Measurements from ENCODE around the gene ASXL2.
"Not testable (repeated sequence)": the region's sequence is repeated elsewhere in the genome, so short reads cannot be mapped to it uniquely, and the experiment has no call there.

Gene ASXL2

GRCh38 chr2:25711675-25712354 lies 166.5 kb downstream of the ASXL2 start:
- no peak overlapping the region for H3K4me3 ChIP-seq (ENCODE audit: control insufficient read depth, low read depth, low read length)
- no peak for TF ChIP-seq CTCF (IDR thresholded peaks at IDR 0.05; ENCODE audit: control insufficient read depth, insufficient read depth, low read depth, low read length, missing control alignments)
- DNase-seq (ENCODE audit: low read depth), result no peak

GRCh38 chr2:25710750-25711149 lies 167.5 kb downstream of the ASXL2 start:
- no peak for DNase-seq (ENCODE audit: low read depth)
- no peak for TF ChIP-seq CTCF (IDR thresholded peaks at IDR 0.05; ENCODE audit: control insufficient read depth, insufficient read depth, low read depth, low read length, missing control alignments)
- H3K4me3 ChIP-seq (ENCODE audit: control insufficient read depth, low read depth, low read length), result no peak overlapping the region

- no peak for TF ChIP-seq CTCF (IDR thresholded peaks at IDR 0.05; ENCODE audit: control insufficient read depth, insufficient read depth, low read depth, low read length, missing control alignments)
- no peak for DNase-seq (ENCODE audit: low read depth)
- H3K4me3 ChIP-seq (ENCODE audit: control insufficient read depth, low read depth, low read length), result no peak overlapping the region
Measured at GRCh38 chr2:25709349-25709748, 168.9 kb downstream of the ASXL2 start.

- DNase-seq (ENCODE audit: low read depth), result no peak
Measured at GRCh38 chr2:25707927-25708590, 170.2 kb downstream of the ASXL2 start.

GRCh38 chr2:25705575-25705974 lies 172.7 kb downstream of the ASXL2 start:
- DNase-seq (ENCODE audit: low read depth); H3K4me3 ChIP-seq (ENCODE audit: control insufficient read depth, low read depth, low read length): not testable (repeated sequence)

More at GRCh38 chr2:25707927-25708590, 170.2 kb downstream of the ASXL2 start:
- no peak overlapping the region for H3K4me3 ChIP-seq (ENCODE audit: control insufficient read depth, low read depth, low read length)
- TF ChIP-seq CTCF (IDR thresholded peaks at IDR 0.05; ENCODE audit: control insufficient read depth, insufficient read depth, low read depth, low read length, missing control alignments), result no peak

- DNase-seq (ENCODE audit: low read depth), result no peak
- H3K4me3 ChIP-seq (ENCODE audit: control insufficient read depth, low read depth, low read length), result no peak overlapping the region
- no peak for TF ChIP-seq CTCF (IDR thresholded peaks at IDR 0.05; ENCODE audit: control insufficient read depth, insufficient read depth, low read depth, low read length, missing control alignments)
Measured at GRCh38 chr2:25701801-25702200, 176.5 kb downstream of the ASXL2 start.

GRCh38 chr2:25700221-25700660 lies 178.0 kb downstream of the ASXL2 start:
- peak; percentile 67 for DNase-seq (ENCODE audit: low read depth)

More at GRCh38 chr2:25700221-25700660, 178.0 kb downstream of the ASXL2 start:
- TF ChIP-seq CTCF (IDR thresholded peaks at IDR 0.05; ENCODE audit: control insufficient read depth, insufficient read depth, low read depth, low read length, missing control alignments), result peak; percentile 72
- no peak overlapping the region for H3K4me3 ChIP-seq (ENCODE audit: control insufficient read depth, low read depth, low read length)

Data from AG09309 (cell line).